ENCODE measurements around the gene UNC45A. TPM values are rescaled to one million over a fixed set of nuclear protein-coding genes. Genes with fewer than 3 reads are reported as not detected.
"Not testable (repeated sequence)": the region's sequence is repeated elsewhere in the genome, so short reads cannot be mapped to it uniquely, and the experiment has no call there.

UNC45A gene, protein sequence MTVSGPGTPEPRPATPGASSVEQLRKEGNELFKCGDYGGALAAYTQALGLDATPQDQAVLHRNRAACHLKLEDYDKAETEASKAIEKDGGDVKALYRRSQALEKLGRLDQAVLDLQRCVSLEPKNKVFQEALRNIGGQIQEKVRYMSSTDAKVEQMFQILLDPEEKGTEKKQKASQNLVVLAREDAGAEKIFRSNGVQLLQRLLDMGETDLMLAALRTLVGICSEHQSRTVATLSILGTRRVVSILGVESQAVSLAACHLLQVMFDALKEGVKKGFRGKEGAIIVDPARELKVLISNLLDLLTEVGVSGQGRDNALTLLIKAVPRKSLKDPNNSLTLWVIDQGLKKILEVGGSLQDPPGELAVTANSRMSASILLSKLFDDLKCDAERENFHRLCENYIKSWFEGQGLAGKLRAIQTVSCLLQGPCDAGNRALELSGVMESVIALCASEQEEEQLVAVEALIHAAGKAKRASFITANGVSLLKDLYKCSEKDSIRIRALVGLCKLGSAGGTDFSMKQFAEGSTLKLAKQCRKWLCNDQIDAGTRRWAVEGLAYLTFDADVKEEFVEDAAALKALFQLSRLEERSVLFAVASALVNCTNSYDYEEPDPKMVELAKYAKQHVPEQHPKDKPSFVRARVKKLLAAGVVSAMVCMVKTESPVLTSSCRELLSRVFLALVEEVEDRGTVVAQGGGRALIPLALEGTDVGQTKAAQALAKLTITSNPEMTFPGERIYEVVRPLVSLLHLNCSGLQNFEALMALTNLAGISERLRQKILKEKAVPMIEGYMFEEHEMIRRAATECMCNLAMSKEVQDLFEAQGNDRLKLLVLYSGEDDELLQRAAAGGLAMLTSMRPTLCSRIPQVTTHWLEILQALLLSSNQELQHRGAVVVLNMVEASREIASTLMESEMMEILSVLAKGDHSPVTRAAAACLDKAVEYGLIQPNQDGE
- 30.3 and 31.5 TPM in 2 replicates for total RNA-seq (2014; rRNA removed; shearing (Covaris generic))
- polyA plus RNA-seq (2014; cell fraction: nucleus; rRNA removed): 55.7 and 62.0 TPM in 2 replicates

DNA sequence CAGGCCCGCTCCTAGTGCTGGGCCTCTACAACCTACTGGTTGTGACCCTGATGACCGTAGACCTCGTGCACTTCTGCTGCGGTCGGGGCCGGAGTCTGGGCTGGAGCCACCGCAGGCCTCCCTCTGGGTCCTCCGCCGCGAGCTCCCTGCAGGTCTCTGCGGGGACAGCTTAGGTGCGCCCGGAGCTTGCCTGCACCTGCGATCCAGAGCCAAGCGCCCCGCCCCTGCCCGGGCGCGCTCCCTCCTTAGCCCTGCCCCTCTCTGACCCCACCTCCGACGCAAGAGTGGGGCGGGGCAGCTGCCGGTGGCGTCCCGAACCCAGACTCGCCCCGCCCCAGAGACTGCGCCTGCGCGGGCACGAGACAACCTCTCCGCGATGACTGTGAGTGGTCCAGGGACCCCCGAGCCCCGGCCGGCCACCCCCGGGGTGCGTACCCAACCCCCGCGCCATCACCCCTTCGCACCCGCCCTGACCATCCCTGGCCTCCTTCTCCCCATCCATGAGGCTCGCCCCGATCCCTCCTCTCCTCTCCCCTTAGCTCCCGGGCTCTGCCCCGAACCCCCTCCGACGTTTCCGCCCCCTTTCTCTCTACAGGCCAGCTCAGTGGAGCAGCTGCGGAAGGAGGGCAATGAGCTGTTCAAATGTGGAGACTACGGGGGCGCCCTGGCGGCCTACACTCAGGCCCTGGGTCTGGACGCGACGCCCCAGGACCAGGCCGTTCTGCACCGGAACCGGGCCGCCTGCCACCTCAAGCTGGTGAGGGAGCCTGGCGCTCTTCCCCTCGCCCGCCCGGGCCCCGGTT is at the start of gene UNC45A:
Gene UNC45A (plus strand): TSS at position 337 of the 803 bp plus-strand sequence. CDS start 40 bp downstream, at position 377.
- peak; percentile 82 for DNase-seq (ENCODE audit: extremely low read depth, low read depth)

DNA sequence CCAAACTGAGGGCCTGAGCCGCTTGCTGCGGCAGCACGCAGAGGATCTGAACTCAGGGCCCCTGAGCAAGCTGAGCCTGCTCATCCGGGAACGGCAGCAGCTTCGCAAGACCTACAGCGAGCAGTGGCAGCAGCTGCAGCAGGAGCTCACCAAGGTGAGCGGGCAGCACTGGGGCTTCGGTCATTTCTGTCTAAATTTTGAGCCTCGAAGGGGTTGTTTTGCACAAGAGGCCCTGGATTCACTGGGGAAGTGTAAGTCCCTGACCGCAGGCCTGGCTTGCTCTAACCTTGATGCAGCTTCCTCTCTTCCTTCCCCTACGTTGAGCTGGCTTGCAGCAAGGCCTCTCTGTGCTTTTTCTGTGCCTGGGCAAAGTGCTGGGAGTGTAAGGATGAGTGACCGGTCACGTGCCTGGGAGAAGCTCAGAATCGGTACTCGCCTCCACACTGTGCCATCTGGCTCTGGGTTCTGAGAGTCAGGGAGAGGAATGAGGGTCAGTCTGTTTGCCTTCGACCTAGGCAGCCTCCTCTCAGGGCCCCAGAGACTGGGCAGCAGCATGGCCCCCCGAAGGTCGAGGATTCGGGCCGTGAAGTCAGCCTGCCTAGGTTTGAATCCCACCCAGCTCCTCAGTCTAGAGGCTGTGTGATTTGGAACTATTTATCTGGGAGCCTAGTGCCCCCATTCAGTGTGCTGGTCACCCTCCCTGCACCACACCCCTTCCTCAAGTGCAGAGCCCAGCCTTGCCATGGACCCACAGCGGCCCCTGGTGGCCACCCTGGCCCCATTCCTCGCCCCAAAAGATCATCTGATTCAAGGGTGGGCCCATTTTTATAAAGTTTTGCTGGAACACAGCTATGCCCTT is 49.4 kb upstream of the UNC45A start:
- peak; percentile 56 for DNase-seq (ENCODE audit: extremely low read depth, low read depth)

DNA sequence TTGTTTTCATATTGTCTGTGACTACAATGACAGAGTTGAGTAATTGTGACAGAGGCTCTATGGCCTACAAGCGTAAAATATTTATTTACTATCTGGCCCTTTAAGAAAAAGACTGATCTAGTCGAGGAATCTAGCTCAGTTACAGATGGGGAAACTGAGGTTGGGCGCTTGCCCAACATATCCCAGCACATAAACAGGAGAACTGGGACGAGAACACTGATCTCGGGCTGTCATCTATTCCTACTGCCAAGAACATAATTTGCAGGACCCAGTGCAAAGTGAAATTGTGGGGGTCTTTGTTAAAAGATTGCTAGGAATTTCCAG is 48.8 kb upstream of the UNC45A start:
- DNase-seq (ENCODE audit: extremely low read depth, low read depth): no peak

DNA sequence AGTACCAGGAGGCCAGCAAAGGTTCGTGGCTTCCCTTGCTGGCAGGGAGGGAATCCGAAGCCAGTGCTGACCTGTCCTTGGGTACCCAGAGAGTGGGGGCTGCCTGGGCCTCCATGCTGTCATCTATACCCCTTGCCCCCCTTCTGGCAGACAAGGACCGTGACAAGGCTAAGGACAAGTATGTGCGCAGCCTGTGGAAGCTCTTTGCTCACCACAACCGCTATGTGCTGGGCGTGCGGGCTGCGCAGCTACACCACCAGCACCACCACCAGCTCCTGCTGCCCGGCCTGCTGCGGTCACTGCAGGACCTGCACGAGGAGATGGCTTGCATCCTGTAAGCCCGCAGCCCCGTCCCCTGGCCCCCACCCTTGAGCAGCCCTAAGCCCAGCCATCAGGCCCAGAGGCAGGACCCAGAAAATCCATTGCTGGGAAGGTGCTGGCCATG is 48.0 kb upstream of the UNC45A start:
- no peak for DNase-seq (ENCODE audit: extremely low read depth, low read depth)

DNA sequence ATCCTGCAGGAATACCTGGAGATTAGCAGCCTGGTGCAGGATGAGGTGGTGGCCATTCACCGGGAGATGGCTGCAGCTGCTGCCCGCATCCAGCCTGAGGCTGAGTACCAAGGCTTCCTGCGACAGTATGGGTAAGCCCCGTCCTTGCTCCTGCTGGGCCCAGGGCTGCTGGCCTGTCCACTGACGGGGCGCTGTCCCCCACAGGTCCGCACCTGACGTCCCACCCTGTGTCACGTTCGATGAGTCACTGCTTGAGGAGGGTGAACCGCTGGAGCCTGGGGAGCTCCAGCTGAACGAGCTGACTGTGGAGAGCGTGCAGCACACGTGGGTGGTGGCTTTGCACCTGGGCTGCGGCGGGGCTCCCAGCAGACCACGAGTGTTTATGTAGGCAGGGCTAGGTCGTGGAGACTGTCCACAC is 45.8 kb upstream of the UNC45A start:
- DNase-seq (ENCODE audit: extremely low read depth, low read depth): no peak

DNA sequence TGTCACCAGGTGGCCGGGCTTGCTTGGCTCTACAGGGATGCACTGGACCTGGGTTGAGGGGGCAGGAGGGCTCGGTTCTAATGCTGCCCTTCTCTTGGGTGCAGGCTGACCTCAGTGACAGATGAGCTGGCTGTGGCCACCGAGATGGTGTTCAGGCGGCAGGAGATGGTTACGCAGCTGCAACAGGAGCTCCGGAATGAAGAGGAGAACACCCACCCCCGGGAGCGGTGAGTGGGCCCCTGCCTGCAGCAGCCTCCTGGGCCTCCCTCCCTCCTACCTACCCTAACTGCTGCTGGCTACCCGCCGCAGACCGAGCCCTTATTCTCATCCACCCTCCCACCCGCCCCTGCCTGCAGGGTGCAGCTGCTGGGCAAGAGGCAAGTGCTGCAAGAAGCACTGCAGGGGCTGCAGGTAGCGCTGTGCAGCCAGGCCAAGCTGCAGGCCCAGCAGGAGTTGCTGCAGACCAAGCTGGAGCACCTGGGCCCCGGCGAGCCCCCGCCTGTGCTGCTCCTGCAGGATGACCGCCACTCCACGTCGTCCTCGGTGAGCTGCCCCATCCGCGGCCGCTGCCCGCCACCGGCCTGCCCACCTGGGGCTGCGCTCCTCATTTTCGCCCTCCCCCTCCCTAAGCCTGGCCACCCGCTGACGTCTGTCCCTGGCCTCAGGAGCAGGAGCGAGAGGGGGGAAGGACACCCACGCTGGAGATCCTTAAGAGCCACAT is 45.2 kb upstream of the UNC45A start:
- DNase-seq (ENCODE audit: extremely low read depth, low read depth): no peak

DNA sequence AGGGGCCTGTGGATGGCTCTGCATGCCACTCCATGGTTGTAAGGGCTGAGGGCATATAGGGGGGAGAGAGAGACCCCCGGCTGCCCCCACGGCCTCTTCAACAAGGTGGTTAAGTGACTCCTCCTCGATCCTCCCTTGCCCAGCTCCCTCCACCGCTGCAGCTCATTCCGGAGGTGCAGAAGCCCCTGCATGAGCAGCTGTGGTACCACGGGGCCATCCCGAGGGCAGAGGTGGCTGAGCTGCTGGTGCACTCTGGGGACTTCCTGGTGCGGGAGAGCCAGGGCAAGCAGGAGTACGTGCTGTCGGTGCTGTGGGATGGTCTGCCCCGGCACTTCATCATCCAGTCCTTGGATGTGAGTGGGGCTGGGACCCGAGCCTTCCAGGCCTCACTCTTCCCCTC is 44.2 kb upstream of the UNC45A start:
- no peak for DNase-seq (ENCODE audit: extremely low read depth, low read depth)

DNA sequence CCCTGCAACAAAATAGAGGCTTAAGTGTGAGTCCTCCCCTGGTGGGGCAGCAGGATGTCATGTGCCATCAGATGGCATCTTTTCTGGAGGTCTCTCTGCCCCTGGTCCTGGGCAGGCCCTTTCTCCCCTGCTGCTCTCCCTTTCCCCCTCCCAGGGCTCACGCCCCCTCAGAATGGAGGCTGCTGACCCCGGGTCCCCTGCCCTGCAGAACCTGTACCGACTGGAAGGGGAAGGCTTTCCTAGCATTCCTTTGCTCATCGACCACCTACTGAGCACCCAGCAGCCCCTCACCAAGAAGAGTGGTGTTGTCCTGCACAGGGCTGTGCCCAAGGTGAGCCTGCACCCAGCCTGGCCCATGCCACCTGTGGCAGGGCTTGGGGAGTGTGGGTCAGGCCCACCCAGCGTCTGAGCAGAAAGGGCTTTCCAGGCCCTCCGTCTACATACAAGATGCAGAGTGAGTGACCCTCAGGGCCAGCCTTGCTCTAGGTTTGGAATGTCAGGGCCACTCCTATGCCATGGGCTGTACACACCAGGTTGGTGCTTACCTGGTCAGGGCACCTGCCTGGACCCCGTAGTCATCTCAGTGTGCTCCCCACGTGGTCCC is 43.6 kb upstream of the UNC45A start:
- DNase-seq (ENCODE audit: extremely low read depth, low read depth): no peak

DNA sequence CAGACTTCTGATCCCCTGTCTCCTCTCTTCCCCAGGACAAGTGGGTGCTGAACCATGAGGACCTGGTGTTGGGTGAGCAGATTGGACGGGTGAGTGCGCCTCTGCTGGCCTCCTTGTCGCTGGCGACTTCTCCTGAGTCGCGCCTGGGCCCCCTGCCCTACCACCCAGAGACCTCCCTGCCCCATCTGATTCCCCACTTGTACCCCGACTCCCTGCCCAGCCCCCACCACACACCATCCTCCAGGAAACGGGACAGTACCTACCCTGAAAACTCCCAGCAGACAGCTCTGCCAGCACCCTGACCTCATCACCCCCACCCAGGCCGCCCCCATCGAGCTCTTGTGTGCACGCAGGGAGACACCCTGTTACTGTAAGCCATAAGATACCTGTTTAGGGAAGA is 43.1 kb upstream of the UNC45A start:
- DNase-seq (ENCODE audit: extremely low read depth, low read depth): no peak

DNA sequence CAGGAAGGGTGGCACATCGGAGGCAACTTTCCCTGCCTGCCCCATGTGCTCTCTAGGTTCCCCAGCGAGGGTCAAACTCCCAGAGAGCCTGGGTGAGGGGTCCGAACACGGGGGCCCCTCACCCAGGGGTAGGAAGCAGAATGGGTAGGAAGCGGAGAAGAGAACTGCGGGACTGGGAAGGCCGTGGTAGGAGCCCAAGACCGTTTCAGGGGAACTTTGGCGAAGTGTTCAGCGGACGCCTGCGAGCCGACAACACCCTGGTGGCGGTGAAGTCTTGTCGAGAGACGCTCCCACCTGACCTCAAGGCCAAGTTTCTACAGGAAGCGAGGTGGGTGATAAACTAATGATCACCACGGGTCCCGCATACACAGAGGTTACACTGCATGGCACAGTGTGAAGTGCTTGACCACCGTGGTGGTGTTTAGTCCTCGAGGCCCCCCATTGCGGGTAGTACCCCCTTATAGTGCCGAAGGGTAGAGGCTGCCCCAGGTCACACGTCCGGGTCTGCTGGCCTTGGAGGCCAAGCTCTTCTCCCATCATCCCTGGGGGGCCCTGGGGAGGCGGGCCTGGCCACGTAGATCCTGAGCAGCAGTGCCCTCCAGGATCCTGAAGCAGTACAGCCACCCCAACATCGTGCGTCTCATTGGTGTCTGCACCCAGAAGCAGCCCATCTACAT is 42.4 kb upstream of the UNC45A start:
- DNase-seq (ENCODE audit: extremely low read depth, low read depth): no peak

DNA sequence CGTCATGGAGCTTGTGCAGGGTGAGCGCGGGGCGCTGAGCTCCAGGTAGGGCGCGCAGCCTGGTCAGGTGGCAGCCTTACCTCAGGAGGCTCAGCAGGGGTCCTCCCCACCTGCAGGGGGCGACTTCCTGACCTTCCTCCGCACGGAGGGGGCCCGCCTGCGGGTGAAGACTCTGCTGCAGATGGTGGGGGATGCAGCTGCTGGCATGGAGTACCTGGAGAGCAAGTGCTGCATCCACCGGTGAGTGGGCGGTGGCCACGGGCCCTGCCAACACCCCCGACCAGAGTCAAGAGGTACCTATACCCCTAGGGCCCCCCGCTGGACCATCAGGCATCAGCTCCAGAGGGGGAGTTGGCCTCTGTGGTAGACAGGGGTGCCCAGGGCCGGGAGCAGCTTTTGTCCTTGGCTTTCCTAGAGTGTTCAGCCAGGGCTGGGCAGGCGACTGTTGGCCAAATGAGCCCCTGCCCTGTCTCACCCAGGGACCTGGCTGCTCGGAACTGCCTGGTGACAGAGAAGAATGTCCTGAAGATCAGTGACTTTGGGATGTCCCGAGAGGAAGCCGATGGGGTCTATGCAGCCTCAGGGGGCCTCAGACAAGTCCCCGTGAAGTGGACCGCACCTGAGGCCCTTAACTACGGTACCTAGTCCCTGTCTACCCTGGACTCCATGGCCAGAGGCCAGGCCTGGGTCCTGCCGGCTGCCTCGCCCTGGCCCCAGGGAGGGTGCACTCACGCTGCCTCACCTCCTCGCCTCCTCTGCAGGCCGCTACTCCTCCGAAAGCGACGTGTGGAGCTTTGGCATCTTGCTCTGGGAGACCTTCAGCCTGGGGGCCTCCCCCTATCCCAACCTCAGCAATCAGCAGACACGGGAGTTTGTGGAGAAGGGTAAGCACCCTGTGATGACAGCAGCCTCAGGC is 41.7 kb upstream of the UNC45A start:
- no peak for DNase-seq (ENCODE audit: extremely low read depth, low read depth)

DNA sequence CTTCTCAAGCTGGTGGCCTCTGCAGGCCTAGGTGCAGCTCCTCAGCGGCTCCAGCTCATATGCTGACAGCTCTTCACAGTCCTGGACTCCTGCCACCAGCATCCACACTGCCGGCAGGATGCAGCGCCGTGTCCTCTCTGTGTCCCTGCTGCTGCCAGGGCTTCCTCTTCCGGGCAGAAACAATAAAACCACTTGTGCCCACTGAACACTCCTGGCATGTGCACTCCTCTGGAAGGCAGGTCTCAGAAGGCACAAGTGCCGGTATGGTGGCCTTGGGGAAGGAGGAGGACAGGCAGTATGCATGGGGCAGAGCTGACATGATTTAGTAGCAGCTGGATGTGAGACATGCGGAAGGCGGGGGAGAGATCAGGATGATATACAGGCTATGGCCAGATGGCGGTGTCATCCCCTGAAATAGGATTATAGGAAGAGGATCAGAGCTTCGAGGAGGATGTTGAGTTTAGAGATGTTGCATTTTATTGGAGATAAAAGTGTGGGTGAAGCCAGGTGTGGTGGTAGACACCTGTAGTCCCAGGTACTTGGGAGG is 39.4 kb upstream of the UNC45A start:
- DNase-seq (ENCODE audit: extremely low read depth, low read depth): peak; percentile 18

DNA sequence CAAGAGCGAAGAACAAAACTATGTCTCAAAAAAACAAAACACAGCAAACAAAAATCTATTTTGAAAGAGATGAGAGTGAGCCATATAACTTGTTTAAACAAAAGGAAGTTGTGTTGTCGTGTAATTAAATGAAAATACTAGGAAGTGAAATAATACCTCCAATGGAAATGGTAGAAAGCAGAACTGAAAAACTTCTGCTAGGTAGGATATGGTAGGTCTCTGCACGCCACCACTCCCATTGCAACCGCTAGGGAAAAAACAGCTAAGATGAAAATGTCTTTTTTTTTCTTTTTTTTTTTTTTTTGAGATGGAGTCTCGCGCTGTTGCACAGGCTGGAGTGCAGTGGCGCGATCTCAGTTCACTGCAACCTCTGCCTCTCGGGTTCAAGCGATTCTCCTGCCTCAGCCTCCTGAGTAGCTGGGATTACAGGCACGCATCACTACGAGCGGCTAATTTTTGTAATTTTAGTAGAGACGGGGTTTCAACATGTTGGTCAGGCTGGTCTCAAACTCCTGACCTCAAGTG is 37.9 kb upstream of the UNC45A start:
- DNase-seq (ENCODE audit: extremely low read depth, low read depth): not testable (repeated sequence)

DNA sequence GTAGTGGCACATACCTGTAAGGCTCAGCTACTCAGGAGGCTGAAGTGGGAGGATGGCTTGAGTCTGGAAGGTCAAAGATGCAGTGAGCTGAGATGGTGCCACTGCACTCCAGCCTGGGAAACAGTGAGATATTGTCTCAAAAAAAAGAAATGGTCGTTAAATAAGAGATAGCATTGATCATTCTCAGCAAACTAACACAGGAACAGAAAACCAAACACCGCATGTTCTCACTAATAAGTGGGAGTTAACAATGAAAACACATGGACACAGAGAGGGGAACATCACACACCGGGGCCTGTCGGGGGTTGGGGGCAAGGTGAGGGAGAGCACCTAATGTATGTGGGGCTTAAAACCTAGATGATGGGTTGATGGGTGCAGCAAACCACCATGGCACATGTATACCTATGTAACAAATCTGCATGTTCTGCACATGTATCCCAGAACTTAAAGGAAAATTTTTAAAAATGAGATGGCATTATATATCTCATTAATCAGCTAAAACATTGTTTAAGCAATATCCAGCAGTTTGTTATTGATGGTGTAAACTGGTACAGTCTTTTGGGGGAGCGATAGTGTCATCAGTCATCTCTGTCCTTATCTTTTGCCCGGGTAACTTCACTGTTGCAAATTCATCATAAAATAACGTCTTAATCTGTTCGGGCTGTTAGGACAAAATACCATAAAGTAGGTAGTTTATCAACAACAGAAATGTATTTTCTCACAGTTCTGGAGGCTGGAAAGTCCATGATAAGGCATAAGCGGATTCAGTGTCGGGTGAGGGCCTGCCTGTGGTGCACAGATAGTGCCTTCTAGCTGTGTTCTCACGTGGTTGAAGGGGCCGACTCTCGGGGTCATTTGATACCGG is 33.7 kb upstream of the UNC45A start:
- no peak for DNase-seq (ENCODE audit: extremely low read depth, low read depth)

DNA sequence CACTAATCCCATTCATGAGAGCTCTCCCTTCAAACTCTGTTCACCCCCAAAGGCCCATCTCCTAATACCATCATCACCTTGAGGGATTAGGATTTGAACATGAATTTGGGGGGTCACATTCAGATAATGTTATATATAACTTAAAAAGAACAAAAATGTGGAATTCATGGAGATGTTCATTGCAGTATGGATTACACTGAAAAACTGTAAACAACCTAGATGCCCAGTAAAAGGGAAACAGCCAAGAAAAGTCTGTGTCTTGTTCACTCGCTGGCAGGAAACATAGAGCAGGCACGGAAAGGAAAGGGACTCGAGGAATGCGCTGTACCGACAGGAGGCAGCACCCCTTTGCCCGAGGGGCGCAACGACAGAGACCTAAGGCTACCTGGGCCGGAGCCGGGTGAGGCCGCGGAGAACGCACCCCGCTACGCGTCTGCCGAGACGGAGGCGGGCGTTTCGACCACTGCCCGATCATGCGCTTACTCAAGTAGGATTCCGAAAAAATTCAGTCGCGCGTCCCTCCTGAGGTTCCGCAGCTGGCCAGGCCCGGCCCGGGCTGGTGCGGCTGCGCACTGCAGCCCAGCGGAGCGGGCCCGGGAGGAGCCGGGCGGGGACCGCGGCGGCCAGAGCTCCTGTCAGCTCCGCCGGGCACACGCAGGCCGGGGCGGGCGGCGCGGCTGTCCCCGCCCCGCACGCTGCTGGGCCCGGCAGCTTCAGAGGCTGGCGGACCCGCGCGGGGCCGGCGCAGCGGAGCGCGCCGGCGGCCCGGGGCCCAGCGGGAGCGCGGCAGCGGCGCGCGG is 32.8 kb upstream of the UNC45A start:
- DNase-seq (ENCODE audit: extremely low read depth, low read depth): peak; percentile 68
